ENCODE measurements around the gene CYP2A7.

DNA sequence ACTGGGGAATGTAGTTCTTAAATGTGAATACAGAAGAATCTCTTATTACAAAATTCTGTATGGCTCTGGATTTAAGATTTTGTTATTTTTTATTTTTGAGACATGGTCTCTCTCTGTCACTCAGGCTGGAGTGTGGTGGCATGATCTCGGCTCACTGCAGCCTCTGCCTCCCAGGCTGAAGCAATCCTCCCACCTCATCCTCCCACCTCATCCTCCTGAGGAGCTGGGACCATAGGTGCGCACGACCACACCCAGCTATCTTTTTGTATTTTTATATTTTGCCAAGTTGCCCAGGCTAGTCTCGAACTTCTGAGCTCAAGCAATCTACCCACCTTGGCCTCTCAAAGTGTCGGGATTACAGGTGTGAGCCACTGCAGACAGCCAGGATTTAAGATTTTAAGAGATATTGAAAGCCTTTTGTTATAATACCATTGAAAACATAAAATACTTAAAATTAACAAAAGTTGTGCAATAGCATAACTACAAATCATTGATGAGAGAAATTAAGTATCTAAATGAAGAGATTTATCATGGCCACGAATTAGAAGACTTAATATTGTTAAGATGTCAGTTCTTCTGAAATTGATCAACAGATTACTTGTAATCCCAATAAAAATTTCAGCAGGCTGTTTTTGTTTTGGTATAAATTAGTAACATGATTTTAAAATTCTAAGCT lies 45.1 kb downstream of the CYP2A7 start:
- TF ChIP-seq, protein P1, sequence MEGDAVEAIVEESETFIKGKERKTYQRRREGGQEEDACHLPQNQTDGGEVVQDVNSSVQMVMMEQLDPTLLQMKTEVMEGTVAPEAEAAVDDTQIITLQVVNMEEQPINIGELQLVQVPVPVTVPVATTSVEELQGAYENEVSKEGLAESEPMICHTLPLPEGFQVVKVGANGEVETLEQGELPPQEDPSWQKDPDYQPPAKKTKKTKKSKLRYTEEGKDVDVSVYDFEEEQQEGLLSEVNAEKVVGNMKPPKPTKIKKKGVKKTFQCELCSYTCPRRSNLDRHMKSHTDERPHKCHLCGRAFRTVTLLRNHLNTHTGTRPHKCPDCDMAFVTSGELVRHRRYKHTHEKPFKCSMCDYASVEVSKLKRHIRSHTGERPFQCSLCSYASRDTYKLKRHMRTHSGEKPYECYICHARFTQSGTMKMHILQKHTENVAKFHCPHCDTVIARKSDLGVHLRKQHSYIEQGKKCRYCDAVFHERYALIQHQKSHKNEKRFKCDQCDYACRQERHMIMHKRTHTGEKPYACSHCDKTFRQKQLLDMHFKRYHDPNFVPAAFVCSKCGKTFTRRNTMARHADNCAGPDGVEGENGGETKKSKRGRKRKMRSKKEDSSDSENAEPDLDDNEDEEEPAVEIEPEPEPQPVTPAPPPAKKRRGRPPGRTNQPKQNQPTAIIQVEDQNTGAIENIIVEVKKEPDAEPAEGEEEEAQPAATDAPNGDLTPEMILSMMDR (IDR thresholded peaks at IDR 0.05), result no peak
- no peak for TF ChIP-seq ZFX (IDR thresholded peaks at IDR 0.05; ENCODE audit: borderline replicate concordance)
